GM06990 (cell line): Measurements from ENCODE around the gene MGMT.

ENCODE experiments used
- DNase-seq: peaks from one replicate; pipeline ENCODE4 v3.0.0-alpha.2; 2011; ENCODE audit not compliant: insufficient read length; ENCODE audit errors: extremely low read depth
- H3K27me3 ChIP-seq: replicated peaks from 2 replicates; pipeline ENCODE4 v1.6.0; 2011; ENCODE audit warnings: low read length; ENCODE audit not compliant: control insufficient read depth, insufficient read depth
- H3K36me3 ChIP-seq: 2 replicates; pipeline ENCODE4 v1.5.1; 2011; ENCODE audit warnings: low read length; ENCODE audit not compliant: control insufficient read depth, insufficient read depth
- H3K4me3 ChIP-seq: replicated peaks from 2 replicates; pipeline ENCODE4 v1.5.1; 2011; ENCODE audit warnings: low read depth, mild to moderate bottlenecking, control low read depth, low read length
- CTCF ChIP-seq: IDR thresholded peaks from 2 replicates; pipeline ENCODE4 v1.5.1; 2011; ENCODE audit warnings: low read length, control low read depth, mild to moderate bottlenecking, inconsistent platforms; ENCODE audit not compliant: insufficient read depth, poor library complexity, severe bottlenecking

Gene MGMT

GRCh38 chr10:129604333-129605032 is 137.4 kb downstream of the MGMT start:
- no peak for TF ChIP-seq CTCF
- H3K4me3 ChIP-seq = no peak overlapping the region
- no peaks in the 10 kb centered on the region for H3K27me3 ChIP-seq
- DNase-seq = peak; percentile 53
- no peaks in the 10 kb centered on the region for H3K36me3 ChIP-seq

GRCh38 chr10:129605266-129605985 is 138.4 kb downstream of the MGMT start:
- DNase-seq = no peak
- H3K36me3 ChIP-seq = no peaks in the 10 kb centered on the region
- no peak for TF ChIP-seq CTCF
- H3K27me3 ChIP-seq = no peaks in the 10 kb centered on the region
- peak overlapping the region; percentile 41; the same call in 1 of the 2 replicates for H3K4me3 ChIP-seq

GRCh38 chr10:129605986-129606518 is 139.0 kb downstream of the MGMT start:
- Histone ChIP-seq H3K36me3 (no peaks in the 10 kb centered on the region), H3K27me3 (no peaks in the 10 kb centered on the region), H3K4me3 (peak overlapping the region; percentile 41)
- TF ChIP-seq CTCF = no peak
- DNase-seq = peak; percentile 46

GRCh38 chr10:129607607-129608109 is 140.6 kb downstream of the MGMT start:
- TF ChIP-seq CTCF = no peak
- Histone ChIP-seq H3K36me3 (no peaks in the 10 kb centered on the region), H3K4me3 (no peak overlapping the region), H3K27me3 (no peaks in the 10 kb centered on the region)
- no peak for DNase-seq

GRCh38 chr10:129608653-129609052 is 141.6 kb downstream of the MGMT start:
- TF ChIP-seq CTCF = no peak
- Histone ChIP-seq H3K4me3 (no peak overlapping the region), H3K36me3 (no peaks in the 10 kb centered on the region), H3K27me3 (no peaks in the 10 kb centered on the region)
- no peak for DNase-seq
